IPS-18c (cell line): ENCODE data around the gene AUTS2.

Experiments
- H3K4me3 ChIP-seq: 2 replicates; pipeline ENCODE4 v1.7.0; 2013; ENCODE audit warnings: low read depth, mild to moderate bottlenecking, low read length, moderate library complexity; ENCODE audit not compliant: insufficient read depth
- H3K9me3 ChIP-seq: one replicate; pipeline ENCODE4 v1.6.1; 2013; ENCODE audit warnings: mild to moderate bottlenecking, low read length, moderate library complexity; ENCODE audit not compliant: control insufficient read depth, insufficient read depth

Gene AUTS2

GRCh38 chr7:69799048-69799697, 200.9 kb downstream of the AUTS2 start:
- no peak overlapping the region for H3K4me3 ChIP-seq

GRCh38 chr7:69799990-69800389, 201.7 kb downstream of the AUTS2 start:
- no peaks in the 10 kb centered on the region for H3K9me3 ChIP-seq
- no peak overlapping the region for H3K4me3 ChIP-seq

More at GRCh38 chr7:69799048-69799697, 200.9 kb downstream of the AUTS2 start:
- H3K9me3 ChIP-seq: no peaks in the 10 kb centered on the region

GRCh38 chr7:69800495-69800894, 202.2 kb downstream of the AUTS2 start:
- no peaks in the 10 kb centered on the region for H3K9me3 ChIP-seq

GRCh38 chr7:69801729-69802682, 203.7 kb downstream of the AUTS2 start:
- no peaks in the 10 kb centered on the region for H3K9me3 ChIP-seq
- no peak overlapping the region for H3K4me3 ChIP-seq

More at GRCh38 chr7:69800495-69800894, 202.2 kb downstream of the AUTS2 start:
- no peak overlapping the region for H3K4me3 ChIP-seq

- H3K9me3 ChIP-seq: no peaks in the 10 kb centered on the region
- no peak overlapping the region for H3K4me3 ChIP-seq
These were observed 205.6 kb downstream of the AUTS2 start for GRCh38 chr7:69803699-69804516.

- Histone ChIP-seq H3K9me3 (no peaks in the 10 kb centered on the region), H3K4me3 (no peak overlapping the region)
These were observed 206.7 kb downstream of the AUTS2 start for GRCh38 chr7:69804962-69805361.

- no peaks in the 10 kb centered on the region for H3K9me3 ChIP-seq
- no peak overlapping the region for H3K4me3 ChIP-seq
These were observed 210.1 kb downstream of the AUTS2 start for GRCh38 chr7:69808391-69808790.

- no peaks in the 10 kb centered on the region for H3K9me3 ChIP-seq
These were observed 213.4 kb downstream of the AUTS2 start for GRCh38 chr7:69811476-69812308.

GRCh38 chr7:69812756-69813155, 214.5 kb downstream of the AUTS2 start:
- H3K4me3 ChIP-seq: no peak overlapping the region
- H3K9me3 ChIP-seq: no peaks in the 10 kb centered on the region

More at GRCh38 chr7:69811476-69812308, 213.4 kb downstream of the AUTS2 start:
- no peak overlapping the region for H3K4me3 ChIP-seq

GRCh38 chr7:69813637-69814240, 215.5 kb downstream of the AUTS2 start:
- Histone ChIP-seq H3K4me3 (no peak overlapping the region), H3K9me3 (no peaks in the 10 kb centered on the region)

- Histone ChIP-seq H3K9me3 (no peaks in the 10 kb centered on the region), H3K4me3 (no peak overlapping the region)
These were observed 216.2 kb downstream of the AUTS2 start for GRCh38 chr7:69814421-69814962.

GRCh38 chr7:69816501-69816900, 218.2 kb downstream of the AUTS2 start:
- Histone ChIP-seq H3K4me3 (no peak overlapping the region), H3K9me3 (no peaks in the 10 kb centered on the region)

- no peak overlapping the region for H3K4me3 ChIP-seq
- no peaks in the 10 kb centered on the region for H3K9me3 ChIP-seq
These were observed 218.8 kb downstream of the AUTS2 start for GRCh38 chr7:69817121-69817520.

GRCh38 chr7:69817841-69818635, 219.8 kb downstream of the AUTS2 start:
- Histone ChIP-seq H3K4me3 (no peak overlapping the region), H3K9me3 (no peaks in the 10 kb centered on the region)

- H3K4me3 ChIP-seq: no peak overlapping the region
- H3K9me3 ChIP-seq: no peaks in the 10 kb centered on the region
These were observed 220.5 kb downstream of the AUTS2 start for GRCh38 chr7:69818636-69819332.
